H1 (cell line): ENCODE results near the gene DLX5. TPM values are rescaled to one million over a fixed set of nuclear protein-coding genes. Genes with fewer than 3 reads are reported as not detected.
A peak's percentile ranks its signal among the peaks of the same experiment; 100 is the strongest.

Source experiments
- CTCF ChIA-PET: fragments of 300-600 bp; sonication (Branson Sonifier 250); formaldehyde crosslinking; loops from one replicate; lab custom pipeline; 2021; ENCODE audit not compliant: partially characterized antibody; lab: Charles Lee
- POLR2A ChIA-PET: fragments of 300-600 bp; sonication (Branson Sonifier 250); formaldehyde crosslinking; loops from one replicate; lab custom pipeline; 2021; ENCODE audit warnings: inconsistent platforms; ENCODE audit not compliant: partially characterized antibody; lab: Charles Lee
- DNase-seq, 2 experiments: peaks; one replicate each; pipeline versions ENCODE4 v3.0.0 to v3.0.0-alpha.2; 2010 to 2022; ENCODE audit warnings: low spot score in 2 of 2, low read depth in 1 of 2, mixed read lengths in 1 of 2
- FAIRE-seq: peaks from 2 replicates; lab custom pipeline; 2011; peaks lifted over from hg19 to GRCh38; lab: Jason Lieb, UNC
- H2AFZ ChIP-seq: 2 replicates; pipeline ENCODE4 v1.8.1; 2012; ENCODE audit warnings: low read length, inconsistent platforms
- H2AK5ac ChIP-seq: 2 replicates; pipeline ENCODE4 v1.6.1; 2013; ENCODE audit warnings: low read depth, low read length
- H2BK120ac ChIP-seq: replicated peaks from 2 replicates; pipeline ENCODE3; 2013; ENCODE audit warnings: low read depth, low read length, inconsistent platforms
- H2BK12ac ChIP-seq: 2 replicates; pipeline ENCODE4 v1.6.1; 2013; ENCODE audit warnings: low read depth, low read length
- H2BK15ac ChIP-seq: 2 replicates; pipeline ENCODE4 v1.6.1; 2013; ENCODE audit warnings: low read length
- H2BK20ac ChIP-seq: 2 replicates; pipeline ENCODE4 v1.6.1; 2013; ENCODE audit warnings: low read length
- H2BK5ac ChIP-seq: 2 replicates; pipeline ENCODE4 v1.6.1; 2013; ENCODE audit warnings: low read depth, low read length
- H3K14ac ChIP-seq: 2 replicates; pipeline ENCODE4 v1.6.1; 2013; ENCODE audit warnings: inconsistent platforms; ENCODE audit not compliant: insufficient read length
- H3K18ac ChIP-seq: 2 replicates; pipeline ENCODE4 v1.6.1; 2013; ENCODE audit warnings: low read length; ENCODE audit errors: extremely low read depth
- H3K23ac ChIP-seq: 2 replicates; pipeline ENCODE4 v1.6.1; 2013; ENCODE audit warnings: inconsistent platforms; ENCODE audit not compliant: insufficient read length
- H3K23me2 ChIP-seq: 2 replicates; pipeline ENCODE4 v1.6.1; 2013; ENCODE audit warnings: low read depth, low read length
- H3K27ac ChIP-seq: 2 replicates; pipeline ENCODE4 v1.6.1; 2011; ENCODE audit warnings: low read depth, low read length, inconsistent platforms
- H3K27me3 ChIP-seq, 4 experiments: replicated peaks in 1 of 4; 1 replicate in 1 of 4; 2 replicates in 3 of 4; pipeline versions ENCODE4 v1.6.1 to v1.8.1; 2011 to 2013; ENCODE audit warnings: low read length in 3 of 4, mild to moderate bottlenecking in 3 of 4, inconsistent platforms in 2 of 4, mixed read lengths in 2 of 4, moderate library complexity in 1 of 4; ENCODE audit not compliant: control insufficient read depth in 3 of 4, insufficient read depth in 3 of 4; ENCODE audit errors: extremely low read depth in 1 of 4
- H3K36me3 ChIP-seq, 4 experiments: 2 replicates each; pipeline versions ENCODE4 v1.6.1 to v1.8.1; 2011 to 2013; ENCODE audit warnings: mild to moderate bottlenecking in 4 of 4, low read length in 3 of 4, moderate library complexity in 2 of 4, control low read depth in 1 of 4, inconsistent platforms in 1 of 4; ENCODE audit not compliant: insufficient read depth in 4 of 4, control insufficient read depth in 2 of 4
- H3K4ac ChIP-seq: replicated peaks from 2 replicates; pipeline ENCODE3; 2013; ENCODE audit warnings: low read length, low read depth, mixed read lengths, inconsistent platforms; ENCODE audit not compliant: insufficient read length
- H3K4me1 ChIP-seq, 4 experiments: replicated peaks in 1 of 4; 1 replicate in 1 of 4; 2 replicates in 3 of 4; pipeline versions ENCODE4 v1.6.1 to v1.8.1; 2011 to 2013; ENCODE audit warnings: low read length in 3 of 4, inconsistent platforms in 2 of 4, mixed read lengths in 1 of 4; ENCODE audit not compliant: insufficient read depth in 4 of 4, control insufficient read depth in 3 of 4
- H3K4me2 ChIP-seq, 2 experiments: 2 replicates each; pipeline versions ENCODE4 v1.6.1 to v1.8.1; 2011 to 2013; ENCODE audit warnings: low read depth in 2 of 2, low read length in 2 of 2, control low read depth in 1 of 2, inconsistent platforms in 1 of 2, mild to moderate bottlenecking in 1 of 2; ENCODE audit not compliant: insufficient read depth in 1 of 2
- H3K4me3 ChIP-seq, 4 experiments: fragments of 200-600, 300-600 bp in 1 of 4; sonication (generic), shearing (Covaris generic), sonication (Bioruptor Twin) in 1 of 4; 2 replicates each; pipeline versions ENCODE4 v1.5.1 to v1.8.1; 2011 to 2016; ENCODE audit warnings: low read length in 4 of 4, low read depth in 3 of 4, control low read depth in 2 of 4, inconsistent platforms in 2 of 4, mild to moderate bottlenecking in 2 of 4, mixed read lengths in 1 of 4, moderate library complexity in 1 of 4; ENCODE audit not compliant: insufficient read depth in 2 of 4; ENCODE audit errors: extremely low read depth in 1 of 4
- H3K56ac ChIP-seq: replicated peaks from 2 replicates; pipeline ENCODE3; 2013; ENCODE audit warnings: low read depth, mild to moderate bottlenecking, mixed read lengths, low read length, inconsistent platforms; ENCODE audit not compliant: insufficient read length
- H3K79me1 ChIP-seq: 2 replicates; pipeline ENCODE4 v1.6.1; 2013; ENCODE audit warnings: low read depth, low read length, control low read depth
- H3K79me2 ChIP-seq, 2 experiments: 2 replicates each; pipeline versions ENCODE4 v1.6.1 to v1.8.1; 2012 to 2013; ENCODE audit warnings: low read length in 2 of 2, mild to moderate bottlenecking in 2 of 2, inconsistent platforms in 1 of 2; ENCODE audit not compliant: insufficient read depth in 2 of 2, control insufficient read depth in 1 of 2
- H3K9ac ChIP-seq, 4 experiments: replicated peaks in 1 of 4; 1 replicate in 1 of 4; 2 replicates in 3 of 4; pipeline versions ENCODE4 v1.6.1 to v1.8.1; 2011 to 2013; ENCODE audit warnings: low read depth in 3 of 4, low read length in 3 of 4, control low read depth in 2 of 4, mild to moderate bottlenecking in 2 of 4, moderate library complexity in 2 of 4, inconsistent platforms in 1 of 4; ENCODE audit errors: extremely low read depth in 1 of 4
- H3K9me3 ChIP-seq, 2 experiments: 2 replicates each; pipeline versions ENCODE4 v1.6.1 to v1.8.1; 2012 to 2013; ENCODE audit warnings: mild to moderate bottlenecking in 2 of 2, moderate library complexity in 2 of 2, control low read depth in 1 of 2, inconsistent platforms in 1 of 2, low read depth in 1 of 2, low read length in 1 of 2, mixed read lengths in 1 of 2; ENCODE audit not compliant: insufficient read depth in 2 of 2
- H4K20me1 ChIP-seq, 2 experiments: replicated peaks in 1 of 2; 2 replicates each; pipeline versions ENCODE3 to v1.8.1; 2011 to 2013; ENCODE audit warnings: inconsistent platforms in 2 of 2, low read length in 2 of 2, mild to moderate bottlenecking in 1 of 2; ENCODE audit not compliant: insufficient read depth in 2 of 2, control insufficient read depth in 1 of 2
- H4K5ac ChIP-seq: 2 replicates; pipeline ENCODE4 v1.6.1; 2013; ENCODE audit warnings: low read length, low read depth, mixed read lengths, inconsistent platforms; ENCODE audit not compliant: insufficient read length
- H4K8ac ChIP-seq: 2 replicates; pipeline ENCODE4 v1.8.0; 2013; ENCODE audit warnings: mild to moderate bottlenecking, moderate library complexity, low read length, inconsistent platforms; ENCODE audit not compliant: insufficient read depth; ENCODE audit errors: extremely low read depth
- H4K91ac ChIP-seq: replicated peaks from 2 replicates; pipeline ENCODE3; 2013; ENCODE audit warnings: low read length, mixed read lengths, inconsistent platforms; ENCODE audit not compliant: insufficient read length
- GTF2F1 ChIP-seq: IDR thresholded peaks from 2 replicates; pipeline ENCODE4 v1.6.1; 2012; ENCODE audit warnings: low read depth, low read length, improper control_type of control experiment, borderline replicate concordance
- RNF2 ChIP-seq: fragments of 200-900, 300-1000 bp; sonication (generic); IDR thresholded peaks from 2 replicates; pipeline ENCODE4 v1.7.1; 2016; ENCODE audit warnings: borderline replicate concordance, low read depth, mild to moderate bottlenecking, antibody characterized with exemption, low read length; ENCODE audit not compliant: poor library complexity, severe bottlenecking; ENCODE audit errors: missing control alignments
- WGBS, 2 experiments: shearing (Covaris generic) in 1 of 2; methylation state at CpG; one replicate each; pipeline versions ENCODE4 v1.1.6 to v1.1.7; 2013 to 2015; ENCODE audit warnings: low lambda C conversion rate in 2 of 2, mixed read lengths in 2 of 2, inconsistent platforms in 1 of 2, low coverage in 1 of 2, missing lambda C conversion rate in 1 of 2; ENCODE audit not compliant: insufficient replicate concordance in 2 of 2, insufficient coverage in 1 of 2, insufficient read length in 1 of 2; ENCODE audit errors: extremely low coverage in 1 of 2, missing lambda C conversion rate in 1 of 2; 5-methylcytosine and 5-hydroxymethylcytosine counted together
- polyA plus RNA-seq, 7 experiments: library from polyadenylated mRNA; depleted of rRNA in 3 of 7; stranded (reverse) in 5 of 7; unstranded in 2 of 7; fragments of >200 nt in 5 of 7; fragments of 200-250 nt in 2 of 7; gene quantifications; 1 replicate in 5 of 7; 2 replicates in 1 of 7; 4 replicates in 1 of 7; pipeline versions ENCODE4 v1.2.1 to v1.2.3, GENCODE V29; 2011 to 2013; ENCODE audit warnings: missing spikeins in 2 of 7, mixed read lengths in 2 of 7
- total RNA-seq: library from RNA; stranded (reverse); fragmentation: NEBNext Ultra II Directional; extraction: Animal tissue kit (Norgen Biotek cat#: 25700); gene quantifications from 2 replicates; pipeline ENCODE4 v1.2.1, GENCODE V29; 2021

The DLX5 gene
- total and polyA plus RNA-seq, 2 of the 8 experiments (the other 6 are each of a cell fraction or from before 2014, with no cell fraction given), result not detected

- CTCF ChIA-PET, result interaction anchor here (1.0 to 6.3 kb wide), 7 partner anchors 8 to 22 kb away, joined by 3 to 71 read pairs (median 10); partner anchors contain the start of gene DLX5
- peaks cover 0 to 15% (median 8%) of the 10 kb centered on the region in 4 experiments; a peak in 5 of 7 replicates for H3K4me1 ChIP-seq
- H2BK120ac ChIP-seq, result no peak overlapping the region
- H3K4me3 ChIP-seq, result no peak overlapping the region
- no peak overlapping the region for H3K9ac ChIP-seq
- 35% methylated on average over 3 of the region's 3 CpGs; no CpG with 5 or more reads in 1 of the 2 experiments for WGBS, 2 experiments
- no peak overlapping the region for H3K14ac ChIP-seq
- no peak overlapping the region for H2AFZ ChIP-seq
- peaks cover 77 to 95% (median 89%) of the 10 kb centered on the region in 4 experiments for H3K27me3 ChIP-seq
- no peak for DNase-seq
- H2BK20ac ChIP-seq, result no peak overlapping the region
- H2BK5ac ChIP-seq, result no peak overlapping the region
- H2BK15ac ChIP-seq, result no peak overlapping the region
- H3K79me2 ChIP-seq, result no peaks in the 10 kb centered on the region
- H3K23me2 ChIP-seq, result peaks cover 3% of the 10 kb centered on the region; the same call in 1 of the 2 replicates
- no peak overlapping the region for H3K4me2 ChIP-seq
- H4K91ac ChIP-seq, result no peak overlapping the region
- H3K18ac ChIP-seq, result no peak overlapping the region
- TF ChIP-seq RNF2 (peak; percentile 24), GTF2F1 (no peak)
- H4K8ac ChIP-seq, result no peak overlapping the region
- H3K56ac ChIP-seq, result no peak overlapping the region
- H4K20me1 ChIP-seq, result peaks cover 15 to 37% of the 10 kb centered on the region in 2 experiments
- H4K5ac ChIP-seq, result no peak overlapping the region
- no peak overlapping the region for H3K4ac ChIP-seq
- POLR2A ChIA-PET, result interaction anchor here (2.3 to 2.8 kb wide), 2 partner anchors 9 to 19 kb away, joined by 8 to 10 read pairs; no protein-coding TSS in a partner anchor
- H3K27ac ChIP-seq, result no peak overlapping the region
- H3K79me1 ChIP-seq, result no peaks in the 10 kb centered on the region; the same call in 1 of the 2 replicates
- H2AK5ac ChIP-seq, result no peak overlapping the region
- H3K9me3 ChIP-seq, result no peaks in the 10 kb centered on the region
- no peak overlapping the region for H2BK12ac ChIP-seq
- peaks cover 0 to 2% (median 0%) of the 10 kb centered on the region in 4 experiments; a peak in 1 of 8 replicates for H3K36me3 ChIP-seq
- FAIRE-seq, result no peak
- H3K23ac ChIP-seq, result no peak overlapping the region
Measured at GRCh38 chr7:97008275-97008917, 16.2 kb downstream of the DLX5 start.
